ENCODE results near the gene JAK3.

JAK3 gene

GRCh38 chr19:17871878-17872250, 24.1 kb upstream of the JAK3 start, which contains the start of gene SLC5A5:
Gene SLC5A5, plus strand, starts transcription at chr19:17871945. Its CDS starts 375 bp downstream, at chr19:17872320.
- peaks cover 8% of the 10 kb centered on the region for H3K4me1 Mint-ChIP-seq (ENCODE audit: low read depth)
- H3K27me3 Mint-ChIP-seq: peaks cover 3% of the 10 kb centered on the region
- no peaks in the 10 kb centered on the region for H3K36me3 Mint-ChIP-seq (ENCODE audit: low read depth)
- H3K9me3 Mint-ChIP-seq: no peaks in the 10 kb centered on the region
- H3K4me3 Mint-ChIP-seq: peak within 1 kb of the TSS; percentile 82
- H3K27ac Mint-ChIP-seq: peak within 1 kb of the TSS; percentile 74

GRCh38 chr19:17871032-17871877, 23.5 kb upstream of the JAK3 start:
- peak overlapping the region; percentile 74 for H3K27ac Mint-ChIP-seq
- peaks cover 3% of the 10 kb centered on the region for H3K27me3 Mint-ChIP-seq

GRCh38 chr19:17869114-17869608, 21.4 kb upstream of the JAK3 start:
- Mint-ChIP-seq H3K9me3 (no peaks in the 10 kb centered on the region), H3K27ac (no peak overlapping the region), H3K27me3 (no peaks in the 10 kb centered on the region), H3K36me3 (ENCODE audit: low read depth) (peaks cover 9% of the 10 kb centered on the region), H3K4me3 (no peak overlapping the region), H3K4me1 (ENCODE audit: low read depth) (peaks cover 8% of the 10 kb centered on the region)

More at GRCh38 chr19:17871032-17871877, 23.5 kb upstream of the JAK3 start:
- Mint-ChIP-seq H3K36me3 (ENCODE audit: low read depth) (no peaks in the 10 kb centered on the region), H3K4me1 (ENCODE audit: low read depth) (peaks cover 8% of the 10 kb centered on the region), H3K9me3 (no peaks in the 10 kb centered on the region), H3K4me3 (peak overlapping the region; percentile 82)

- H3K4me3 Mint-ChIP-seq: no peak overlapping the region
- peaks cover 9% of the 10 kb centered on the region for H3K4me1 Mint-ChIP-seq (ENCODE audit: low read depth)
- H3K36me3 Mint-ChIP-seq (ENCODE audit: low read depth): peaks cover 14% of the 10 kb centered on the region
- no peaks in the 10 kb centered on the region for H3K9me3 Mint-ChIP-seq
- H3K27me3 Mint-ChIP-seq: no peaks in the 10 kb centered on the region
- no peak overlapping the region for H3K27ac Mint-ChIP-seq
Observed at GRCh38 chr19:17868669-17869068, 20.9 kb upstream of the JAK3 start.

- H3K4me3 Mint-ChIP-seq: no peak overlapping the region
- peaks cover 19% of the 10 kb centered on the region for H3K4me1 Mint-ChIP-seq (ENCODE audit: low read depth)
- H3K27ac Mint-ChIP-seq: peak overlapping the region; percentile 8
- no peaks in the 10 kb centered on the region for H3K27me3 Mint-ChIP-seq
- no peaks in the 10 kb centered on the region for H3K9me3 Mint-ChIP-seq
- H3K36me3 Mint-ChIP-seq (ENCODE audit: low read depth): peaks cover 28% of the 10 kb centered on the region
Observed at GRCh38 chr19:17866964-17867486, 19.2 kb upstream of the JAK3 start.

GRCh38 chr19:17866312-17866963, 18.7 kb upstream of the JAK3 start:
- H3K4me1 Mint-ChIP-seq (ENCODE audit: low read depth): peaks cover 25% of the 10 kb centered on the region
- H3K4me3 Mint-ChIP-seq: no peak overlapping the region
- H3K9me3 Mint-ChIP-seq: no peaks in the 10 kb centered on the region
- peak overlapping the region; percentile 8 for H3K27ac Mint-ChIP-seq
- peaks cover 34% of the 10 kb centered on the region for H3K36me3 Mint-ChIP-seq (ENCODE audit: low read depth)
- no peaks in the 10 kb centered on the region for H3K27me3 Mint-ChIP-seq

GRCh38 chr19:17865364-17866311, 17.9 kb upstream of the JAK3 start:
- Mint-ChIP-seq H3K36me3 (ENCODE audit: low read depth) (peaks cover 42% of the 10 kb centered on the region), H3K4me1 (ENCODE audit: low read depth) (peaks cover 33% of the 10 kb centered on the region), H3K27ac (peak overlapping the region; percentile 82), H3K9me3 (no peaks in the 10 kb centered on the region), H3K4me3 (no peak overlapping the region), H3K27me3 (no peaks in the 10 kb centered on the region)

GRCh38 chr19:17863520-17864182, 15.9 kb upstream of the JAK3 start:
- no peaks in the 10 kb centered on the region for H3K27me3 Mint-ChIP-seq
- peak overlapping the region; percentile 82 for H3K27ac Mint-ChIP-seq
- H3K9me3 Mint-ChIP-seq: no peaks in the 10 kb centered on the region
- peaks cover 54% of the 10 kb centered on the region for H3K36me3 Mint-ChIP-seq (ENCODE audit: low read depth)
- peak overlapping the region; percentile 62 for H3K4me3 Mint-ChIP-seq
- peaks cover 49% of the 10 kb centered on the region for H3K4me1 Mint-ChIP-seq (ENCODE audit: low read depth)

GRCh38 chr19:17862711-17863519, 15.1 kb upstream of the JAK3 start:
- H3K4me1 Mint-ChIP-seq (ENCODE audit: low read depth): peaks cover 49% of the 10 kb centered on the region
- H3K27ac Mint-ChIP-seq: peak overlapping the region; percentile 100
- H3K27me3 Mint-ChIP-seq: no peaks in the 10 kb centered on the region
- H3K4me3 Mint-ChIP-seq: peak overlapping the region; percentile 99
- H3K36me3 Mint-ChIP-seq (ENCODE audit: low read depth): peaks cover 54% of the 10 kb centered on the region
- no peaks in the 10 kb centered on the region for H3K9me3 Mint-ChIP-seq

- Mint-ChIP-seq H3K27me3 (no peaks in the 10 kb centered on the region), H3K4me3 (peak overlapping the region; percentile 99), H3K9me3 (no peaks in the 10 kb centered on the region), H3K4me1 (ENCODE audit: low read depth) (peaks cover 49% of the 10 kb centered on the region), H3K27ac (peak overlapping the region; percentile 100), H3K36me3 (ENCODE audit: low read depth) (peaks cover 54% of the 10 kb centered on the region)
Observed at GRCh38 chr19:17861542-17862402, 14.0 kb upstream of the JAK3 start.

- Mint-ChIP-seq H3K4me1 (ENCODE audit: low read depth) (peaks cover 49% of the 10 kb centered on the region), H3K27me3 (no peaks in the 10 kb centered on the region), H3K4me3 (peak overlapping the region; percentile 99), H3K9me3 (no peaks in the 10 kb centered on the region), H3K36me3 (ENCODE audit: low read depth) (peaks cover 54% of the 10 kb centered on the region), H3K27ac (peak overlapping the region; percentile 100)
Observed at GRCh38 chr19:17860993-17861360, 13.2 kb upstream of the JAK3 start.

GRCh38 chr19:17860331-17860992, 12.7 kb upstream of the JAK3 start:
- Mint-ChIP-seq H3K36me3 (ENCODE audit: low read depth) (peaks cover 54% of the 10 kb centered on the region), H3K27me3 (no peaks in the 10 kb centered on the region), H3K4me3 (peak overlapping the region; percentile 99), H3K4me1 (ENCODE audit: low read depth) (peaks cover 52% of the 10 kb centered on the region), H3K9me3 (no peaks in the 10 kb centered on the region), H3K27ac (peak overlapping the region; percentile 100)

All from stimulated activated naive CD8-positive, alpha-beta T cell treated with anti-CD3 and anti-CD28 coated beads, Interleukin-15, Interleukin-2, amounts not matched to agents 100 ng/mL and 50 ng/mL, for 24 hours (primary cell).